HL-60 (cell line): ENCODE measurements around the gene SPINK5.

Source experiments
- DNase-seq, 2 experiments: peaks; one replicate each; pipeline ENCODE4 v3.0.0-alpha.2; 2010 to 2020; ENCODE audit warnings: low read depth in 1 of 2, low spot score in 1 of 2
- H3K27ac ChIP-seq: fragments of 250-450 bp; sonication (Bioruptor Pico); replicated peaks from 2 replicates; pipeline ENCODE4 v1.5.1; 2020; ENCODE audit warnings: mild to moderate bottlenecking, moderate library complexity
- H3K27me3 ChIP-seq: fragments of 250-450 bp; sonication (Bioruptor Pico); 2 replicates; pipeline ENCODE4 v1.5.1; 2021; ENCODE audit warnings: mild to moderate bottlenecking, moderate library complexity; ENCODE audit not compliant: insufficient read depth, poor library complexity, severe bottlenecking
- H3K4me3 ChIP-seq: replicated peaks from 2 replicates; pipeline ENCODE4 v1.5.1; 2011; ENCODE audit warnings: mild to moderate bottlenecking, control low read depth, low read length; ENCODE audit not compliant: insufficient read depth
- GABPA ChIP-seq: IDR thresholded peaks from 2 replicates; pipeline ENCODE4 v1.6.1; 2012; ENCODE audit warnings: low read depth
- POLR2AphosphoS5 ChIP-seq: IDR thresholded peaks from 2 replicates; pipeline ENCODE4 v1.6.1; 2012; ENCODE audit warnings: low read depth
- SPI1 ChIP-seq: IDR thresholded peaks from 2 replicates; pipeline ENCODE4 v1.6.1; 2012; ENCODE audit warnings: low read depth, mild to moderate bottlenecking, borderline replicate concordance
- TF ChIP-seq, protein P1 (sequence below): IDR thresholded peaks from one replicate; pipeline ENCODE4 v1.5.1; 2011; ENCODE audit warnings: low read length, control low read depth, inconsistent platforms; ENCODE audit not compliant: insufficient read depth
- TF ChIP-seq, protein P2 (sequence below): IDR thresholded peaks from 2 replicates; pipeline ENCODE4 v1.6.1; 2012; ENCODE audit warnings: low read depth; ENCODE audit not compliant: insufficient replicate concordance

SPINK5 gene

DNA sequence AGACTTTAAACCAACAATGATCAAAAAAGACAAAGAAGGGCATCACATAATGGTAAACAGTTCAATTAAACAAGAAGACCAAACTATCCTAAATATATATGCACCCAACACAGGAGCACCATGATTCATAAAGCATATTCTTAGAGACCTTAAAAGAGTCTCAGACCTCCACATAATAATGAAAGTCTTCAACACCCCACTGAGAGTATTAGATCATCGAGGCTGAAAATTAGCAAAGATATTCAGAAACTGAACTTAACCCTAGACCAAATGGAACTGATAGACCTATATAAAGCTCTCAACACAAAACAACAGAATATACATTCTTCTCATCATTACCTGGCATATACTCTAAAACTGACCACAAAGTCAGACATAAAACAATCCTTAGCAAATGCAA, 92.8 kb downstream of the SPINK5 start:
- no peak for DNase-seq
- no peak for TF ChIP-seq POLR2AphosphoS5
- TF ChIP-seq, protein P1, sequence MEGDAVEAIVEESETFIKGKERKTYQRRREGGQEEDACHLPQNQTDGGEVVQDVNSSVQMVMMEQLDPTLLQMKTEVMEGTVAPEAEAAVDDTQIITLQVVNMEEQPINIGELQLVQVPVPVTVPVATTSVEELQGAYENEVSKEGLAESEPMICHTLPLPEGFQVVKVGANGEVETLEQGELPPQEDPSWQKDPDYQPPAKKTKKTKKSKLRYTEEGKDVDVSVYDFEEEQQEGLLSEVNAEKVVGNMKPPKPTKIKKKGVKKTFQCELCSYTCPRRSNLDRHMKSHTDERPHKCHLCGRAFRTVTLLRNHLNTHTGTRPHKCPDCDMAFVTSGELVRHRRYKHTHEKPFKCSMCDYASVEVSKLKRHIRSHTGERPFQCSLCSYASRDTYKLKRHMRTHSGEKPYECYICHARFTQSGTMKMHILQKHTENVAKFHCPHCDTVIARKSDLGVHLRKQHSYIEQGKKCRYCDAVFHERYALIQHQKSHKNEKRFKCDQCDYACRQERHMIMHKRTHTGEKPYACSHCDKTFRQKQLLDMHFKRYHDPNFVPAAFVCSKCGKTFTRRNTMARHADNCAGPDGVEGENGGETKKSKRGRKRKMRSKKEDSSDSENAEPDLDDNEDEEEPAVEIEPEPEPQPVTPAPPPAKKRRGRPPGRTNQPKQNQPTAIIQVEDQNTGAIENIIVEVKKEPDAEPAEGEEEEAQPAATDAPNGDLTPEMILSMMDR, result no peak
- no peak for TF ChIP-seq SPI1
- TF ChIP-seq, protein P2, sequence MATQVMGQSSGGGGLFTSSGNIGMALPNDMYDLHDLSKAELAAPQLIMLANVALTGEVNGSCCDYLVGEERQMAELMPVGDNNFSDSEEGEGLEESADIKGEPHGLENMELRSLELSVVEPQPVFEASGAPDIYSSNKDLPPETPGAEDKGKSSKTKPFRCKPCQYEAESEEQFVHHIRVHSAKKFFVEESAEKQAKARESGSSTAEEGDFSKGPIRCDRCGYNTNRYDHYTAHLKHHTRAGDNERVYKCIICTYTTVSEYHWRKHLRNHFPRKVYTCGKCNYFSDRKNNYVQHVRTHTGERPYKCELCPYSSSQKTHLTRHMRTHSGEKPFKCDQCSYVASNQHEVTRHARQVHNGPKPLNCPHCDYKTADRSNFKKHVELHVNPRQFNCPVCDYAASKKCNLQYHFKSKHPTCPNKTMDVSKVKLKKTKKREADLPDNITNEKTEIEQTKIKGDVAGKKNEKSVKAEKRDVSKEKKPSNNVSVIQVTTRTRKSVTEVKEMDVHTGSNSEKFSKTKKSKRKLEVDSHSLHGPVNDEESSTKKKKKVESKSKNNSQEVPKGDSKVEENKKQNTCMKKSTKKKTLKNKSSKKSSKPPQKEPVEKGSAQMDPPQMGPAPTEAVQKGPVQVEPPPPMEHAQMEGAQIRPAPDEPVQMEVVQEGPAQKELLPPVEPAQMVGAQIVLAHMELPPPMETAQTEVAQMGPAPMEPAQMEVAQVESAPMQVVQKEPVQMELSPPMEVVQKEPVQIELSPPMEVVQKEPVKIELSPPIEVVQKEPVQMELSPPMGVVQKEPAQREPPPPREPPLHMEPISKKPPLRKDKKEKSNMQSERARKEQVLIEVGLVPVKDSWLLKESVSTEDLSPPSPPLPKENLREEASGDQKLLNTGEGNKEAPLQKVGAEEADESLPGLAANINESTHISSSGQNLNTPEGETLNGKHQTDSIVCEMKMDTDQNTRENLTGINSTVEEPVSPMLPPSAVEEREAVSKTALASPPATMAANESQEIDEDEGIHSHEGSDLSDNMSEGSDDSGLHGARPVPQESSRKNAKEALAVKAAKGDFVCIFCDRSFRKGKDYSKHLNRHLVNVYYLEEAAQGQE, result no peak
- no peak for TF ChIP-seq GABPA
- Histone ChIP-seq H3K4me3 (no peak overlapping the region), H3K27ac (no peak overlapping the region), H3K27me3 (no peaks in the 10 kb centered on the region)

DNA sequence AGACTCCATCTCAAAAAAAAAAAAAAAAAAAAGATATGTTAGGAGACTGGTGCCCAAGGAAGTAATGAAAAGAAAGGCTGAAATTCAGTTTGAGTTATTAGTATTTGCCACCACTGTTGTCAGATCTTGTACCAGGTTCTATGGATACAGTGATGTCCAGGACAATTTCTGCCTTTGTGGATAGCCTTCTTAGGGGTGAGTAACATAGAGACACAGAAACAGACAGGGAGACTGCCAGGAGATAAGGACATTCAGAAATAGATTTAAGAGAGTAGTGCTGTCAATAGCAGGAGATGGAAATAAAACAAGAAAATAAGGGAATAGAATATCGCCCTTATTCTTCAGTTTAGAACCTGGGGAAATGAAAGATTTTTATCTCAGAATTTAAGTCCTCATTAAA, 98.3 kb downstream of the SPINK5 start:
- Histone ChIP-seq H3K4me3 (no peak overlapping the region), H3K27me3 (peaks cover 2% of the 10 kb centered on the region), H3K27ac (no peak overlapping the region)
- TF ChIP-seq, protein P2, result no peak
- no peak for TF ChIP-seq SPI1
- no peak for TF ChIP-seq GABPA
- TF ChIP-seq, protein P1, result no peak
- TF ChIP-seq POLR2AphosphoS5, result no peak
- no peak for DNase-seq

DNA sequence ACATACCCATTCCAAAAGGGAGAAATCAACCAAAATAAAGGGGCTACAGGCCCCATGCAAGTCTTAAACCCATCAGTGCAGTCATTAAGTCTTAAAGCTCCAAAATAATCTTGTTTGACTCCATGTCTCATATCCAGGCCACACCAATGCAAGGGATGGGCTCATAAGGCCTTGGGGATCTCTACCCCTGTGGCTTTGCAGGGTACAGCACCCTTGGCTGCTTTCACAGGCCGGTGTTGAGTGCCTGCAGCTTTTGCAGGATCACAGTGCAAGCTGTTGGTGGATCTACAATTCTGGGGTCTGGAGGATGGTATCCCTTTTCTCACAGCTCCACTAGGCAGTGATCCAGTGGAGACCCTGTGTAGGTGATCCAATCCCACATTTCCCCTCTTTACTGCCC, 99.6 kb downstream of the SPINK5 start:
- peaks cover 2% of the 10 kb centered on the region for H3K27me3 ChIP-seq
- H3K4me3 ChIP-seq, result no peak overlapping the region
- no peak overlapping the region for H3K27ac ChIP-seq
- TF ChIP-seq, protein P2, result no peak
- no peak for TF ChIP-seq POLR2AphosphoS5
- TF ChIP-seq GABPA, result no peak
- TF ChIP-seq SPI1, result no peak
- TF ChIP-seq, protein P1, result no peak
- no peak for DNase-seq
